Activated CD8-positive, alpha-beta memory T cell treated with anti-CD3 and anti-CD28 coated beads for 24 hours (primary cell): ENCODE measurements around the gene CTCFL.

Experiments used
- DNase-seq: peaks from one replicate; pipeline ENCODE4 v3.0.0-alpha.2; 2020

Gene CTCFL, protein sequence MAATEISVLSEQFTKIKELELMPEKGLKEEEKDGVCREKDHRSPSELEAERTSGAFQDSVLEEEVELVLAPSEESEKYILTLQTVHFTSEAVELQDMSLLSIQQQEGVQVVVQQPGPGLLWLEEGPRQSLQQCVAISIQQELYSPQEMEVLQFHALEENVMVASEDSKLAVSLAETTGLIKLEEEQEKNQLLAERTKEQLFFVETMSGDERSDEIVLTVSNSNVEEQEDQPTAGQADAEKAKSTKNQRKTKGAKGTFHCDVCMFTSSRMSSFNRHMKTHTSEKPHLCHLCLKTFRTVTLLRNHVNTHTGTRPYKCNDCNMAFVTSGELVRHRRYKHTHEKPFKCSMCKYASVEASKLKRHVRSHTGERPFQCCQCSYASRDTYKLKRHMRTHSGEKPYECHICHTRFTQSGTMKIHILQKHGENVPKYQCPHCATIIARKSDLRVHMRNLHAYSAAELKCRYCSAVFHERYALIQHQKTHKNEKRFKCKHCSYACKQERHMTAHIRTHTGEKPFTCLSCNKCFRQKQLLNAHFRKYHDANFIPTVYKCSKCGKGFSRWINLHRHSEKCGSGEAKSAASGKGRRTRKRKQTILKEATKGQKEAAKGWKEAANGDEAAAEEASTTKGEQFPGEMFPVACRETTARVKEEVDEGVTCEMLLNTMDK

GRCh38 chr20:57524511-57525176 is at the start of gene CTCFL:
TSS of gene CTCFL (minus strand) at chr20:57525140. CDS start at chr20:57524205, 935 bp downstream.
- DNase-seq, result no peak

DNA sequence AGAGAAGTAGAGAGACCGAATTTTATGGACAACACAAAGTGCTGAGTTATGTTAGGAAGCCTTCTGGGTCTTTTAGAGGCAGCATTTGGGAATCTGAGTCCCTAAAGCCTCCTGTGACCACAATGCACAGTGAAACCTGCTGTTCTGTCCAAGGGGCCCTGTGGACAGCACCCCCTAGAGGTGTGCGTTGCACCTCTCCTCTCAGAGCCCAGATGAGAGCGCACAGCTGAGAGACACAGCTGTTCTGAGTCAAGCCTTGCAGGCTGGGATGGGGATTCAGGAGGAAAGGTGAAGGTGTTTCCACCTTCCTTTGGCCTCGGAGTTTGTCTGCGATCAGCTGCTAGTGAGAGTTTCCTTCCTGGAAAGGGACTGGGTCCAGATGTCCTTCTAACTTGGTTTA is 49.0 kb upstream of the CTCFL start:
- no peak for DNase-seq

DNA sequence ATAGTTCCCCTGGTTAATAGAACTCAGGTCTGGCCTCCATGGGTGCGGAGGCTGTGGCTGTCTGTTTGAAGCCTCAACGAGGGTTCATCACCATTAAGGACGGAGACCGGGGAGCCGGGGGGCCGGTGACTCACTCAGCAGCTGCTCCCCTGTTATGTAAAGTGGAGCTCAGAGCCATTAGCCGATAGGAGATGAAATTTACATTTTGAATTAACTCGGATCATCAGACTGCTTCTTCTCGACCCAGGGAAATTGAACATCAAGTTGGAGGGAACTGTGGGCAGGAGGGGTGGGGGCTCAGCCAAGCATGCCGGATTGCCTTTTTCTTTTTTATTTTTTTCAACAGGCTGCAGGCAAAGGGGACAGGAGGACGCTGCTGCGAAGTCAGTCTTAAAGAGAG is 48.3 kb upstream of the CTCFL start:
- no peak for DNase-seq

- no peak for DNase-seq
These were observed 47.0 kb upstream of the CTCFL start for GRCh38 chr20:57571782-57572416.

DNA sequence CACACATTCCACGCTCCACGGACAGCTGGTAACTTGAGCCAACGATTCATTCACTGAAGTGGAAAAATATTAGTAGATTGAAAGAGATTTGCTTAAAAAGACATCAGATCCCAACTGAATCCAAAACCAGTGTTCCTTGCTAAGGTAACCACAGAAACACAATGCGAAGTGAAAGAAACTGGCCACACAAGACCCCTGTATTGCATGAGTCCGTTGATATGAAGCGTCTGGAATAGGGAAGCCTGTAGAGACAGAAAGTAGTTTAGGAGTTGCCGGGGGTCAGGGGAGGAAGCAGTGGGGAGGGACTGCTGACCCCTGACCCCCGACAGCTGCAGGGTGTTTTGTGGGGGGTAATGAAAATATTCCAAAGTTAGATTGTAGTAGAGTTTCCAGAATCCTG is 46.0 kb upstream of the CTCFL start:
- DNase-seq, result no peak

GRCh38 chr20:57570145-57570850 is 45.4 kb upstream of the CTCFL start:
- no peak for DNase-seq

GRCh38 chr20:57568960-57569359 is 44.0 kb upstream of the CTCFL start:
- DNase-seq, result no peak

- no peak for DNase-seq
These were observed 43.4 kb upstream of the CTCFL start for GRCh38 chr20:57568088-57568896.

GRCh38 chr20:57567471-57568079 is 42.6 kb upstream of the CTCFL start:
- no peak for DNase-seq

GRCh38 chr20:57566803-57567459 is 42.0 kb upstream of the CTCFL start:
- no peak for DNase-seq

GRCh38 chr20:57566399-57566798 is 41.5 kb upstream of the CTCFL start:
- DNase-seq, result no peak

- DNase-seq, result no peak
These were observed 40.2 kb upstream of the CTCFL start for GRCh38 chr20:57564951-57565642.

DNA sequence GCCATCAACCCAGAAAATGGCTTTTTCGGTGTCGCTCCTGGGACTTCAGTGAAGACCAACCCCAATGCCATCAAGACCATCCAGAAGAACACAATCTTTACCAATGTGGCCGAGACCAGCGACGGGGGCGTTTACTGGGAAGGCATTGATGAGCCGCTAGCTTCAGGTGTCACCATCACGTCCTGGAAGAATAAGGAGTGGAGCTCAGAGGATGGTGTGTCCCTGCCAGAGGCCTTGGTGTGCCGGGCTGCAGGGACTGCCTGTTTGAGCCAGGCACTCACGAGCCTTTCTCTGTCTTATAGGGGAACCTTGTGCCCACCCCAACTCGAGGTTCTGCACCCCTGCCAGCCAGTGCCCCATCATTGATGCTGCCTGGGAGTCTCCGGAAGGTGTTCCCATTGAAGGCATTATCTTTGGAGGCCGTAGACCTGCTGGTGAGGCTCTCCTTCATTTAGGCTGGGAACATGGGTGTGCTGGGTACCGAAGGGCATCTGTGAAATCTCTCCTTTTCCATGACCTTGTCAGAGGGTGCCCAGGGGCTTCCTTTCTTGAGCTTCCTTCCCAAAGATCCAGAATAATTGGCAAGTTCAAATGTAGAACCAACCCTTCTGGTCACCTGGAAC is 39.4 kb upstream of the CTCFL start:
- no peak for DNase-seq

- no peak for DNase-seq
These were observed 38.6 kb upstream of the CTCFL start for GRCh38 chr20:57563522-57563921.

DNA sequence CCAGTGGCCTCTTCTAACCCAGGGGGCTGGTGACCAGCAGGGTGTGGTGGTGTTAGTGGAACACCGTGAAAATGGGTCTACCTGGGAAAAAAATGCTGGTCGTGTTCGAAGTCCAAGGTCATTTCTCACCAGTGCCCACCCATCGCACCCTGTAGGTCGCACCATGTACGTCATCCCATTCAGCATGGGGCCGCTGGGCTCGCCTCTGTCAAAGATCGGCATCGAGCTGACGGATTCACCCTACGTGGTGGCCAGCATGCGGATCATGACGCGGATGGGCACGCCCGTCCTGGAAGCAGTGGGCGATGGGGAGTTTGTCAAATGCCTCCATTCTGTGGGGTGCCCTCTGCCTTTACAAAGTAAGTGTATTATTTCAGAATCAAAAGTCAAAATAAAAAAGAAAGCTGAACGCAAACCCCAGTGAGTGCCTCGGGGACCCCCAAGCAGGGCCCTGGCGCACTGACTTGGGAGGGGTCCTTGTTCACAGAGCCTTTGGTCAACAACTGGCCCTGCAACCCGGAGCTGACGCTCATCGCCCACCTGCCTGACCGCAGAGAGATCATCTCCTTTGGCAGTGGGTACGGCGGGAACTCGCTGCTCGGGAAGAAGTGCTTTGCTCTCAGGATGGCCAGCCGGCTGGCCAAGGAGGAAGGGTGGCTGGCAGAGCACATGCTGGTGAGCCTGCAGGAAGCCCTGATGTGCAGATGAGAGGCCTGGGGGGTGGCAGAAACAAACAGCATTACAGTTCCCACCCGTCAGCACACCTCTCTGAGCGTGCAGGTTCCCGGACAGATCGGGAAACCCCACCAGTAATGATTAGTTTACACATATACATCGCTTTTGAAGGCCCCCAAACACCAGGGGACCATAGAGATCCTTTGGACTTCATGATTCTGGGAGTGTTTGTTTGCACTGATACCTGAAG is 37.9 kb upstream of the CTCFL start:
- no peak for DNase-seq

GRCh38 chr20:57561356-57562279 is 36.7 kb upstream of the CTCFL start:
- no peak for DNase-seq
